HL-60/S4 treated with phorbol 12-myristate 13-acetate at 8.2 ng/mL for 4 days and 3 days (cell line): Measurements from ENCODE around the gene ANTXR2.

ENCODE experiments used
- in situ Hi-C: fragments of 300-500 bp; cut with MboI; formaldehyde crosslinking; loops from 2 replicates; pipeline ENCODE4 v1.15.0; 2022; ENCODE audit warnings: low sequenced_read_pairs

Gene ANTXR2

GRCh38 chr4:79875344-79875899, 197.6 kb downstream of the ANTXR2 start:
- in situ Hi-C loops: no loop called here

GRCh38 chr4:79874197-79874596, 198.8 kb downstream of the ANTXR2 start:
- in situ Hi-C loops: no loop called here

- in situ Hi-C loops: no loop called here
These were observed 200.3 kb downstream of the ANTXR2 start for GRCh38 chr4:79872738-79873137.

GRCh38 chr4:79871961-79872360, 201.1 kb downstream of the ANTXR2 start:
- in situ Hi-C loops: no loop called here

GRCh38 chr4:79869597-79870237, 203.3 kb downstream of the ANTXR2 start:
- in situ Hi-C loops: no loop called here

- in situ Hi-C loops: no loop called here
These were observed 207.8 kb downstream of the ANTXR2 start for GRCh38 chr4:79865201-79865597.

- in situ Hi-C loops: no loop called here
These were observed 208.4 kb downstream of the ANTXR2 start for GRCh38 chr4:79864500-79865200.

GRCh38 chr4:79863333-79863732, 209.7 kb downstream of the ANTXR2 start:
- in situ Hi-C loops: no loop called here

GRCh38 chr4:79862821-79863220, 210.2 kb downstream of the ANTXR2 start:
- in situ Hi-C loops: no loop called here

- in situ Hi-C loops: no loop called here
These were observed 215.2 kb downstream of the ANTXR2 start for GRCh38 chr4:79857811-79858210.

GRCh38 chr4:79856196-79856595, 216.8 kb downstream of the ANTXR2 start:
- in situ Hi-C loops: no loop called here

- in situ Hi-C loops: no loop called here
These were observed 218.1 kb downstream of the ANTXR2 start for GRCh38 chr4:79854856-79855502.

- in situ Hi-C loops: no loop called here
These were observed 220.7 kb downstream of the ANTXR2 start for GRCh38 chr4:79852305-79852730.

GRCh38 chr4:79851625-79852304, 221.3 kb downstream of the ANTXR2 start:
- in situ Hi-C loops: no loop called here
